Measurements from ENCODE around the gene DOCK11. TPM values are rescaled to one million over a fixed set of nuclear protein-coding genes. Genes with fewer than 3 reads are reported as not detected.
A peak's percentile ranks its signal among the peaks of the same experiment; 100 is the strongest.

DOCK11 gene
- polyA plus RNA-seq, 4 donors: 1.3 to 8.6 (median 4.0) TPM

DNA sequence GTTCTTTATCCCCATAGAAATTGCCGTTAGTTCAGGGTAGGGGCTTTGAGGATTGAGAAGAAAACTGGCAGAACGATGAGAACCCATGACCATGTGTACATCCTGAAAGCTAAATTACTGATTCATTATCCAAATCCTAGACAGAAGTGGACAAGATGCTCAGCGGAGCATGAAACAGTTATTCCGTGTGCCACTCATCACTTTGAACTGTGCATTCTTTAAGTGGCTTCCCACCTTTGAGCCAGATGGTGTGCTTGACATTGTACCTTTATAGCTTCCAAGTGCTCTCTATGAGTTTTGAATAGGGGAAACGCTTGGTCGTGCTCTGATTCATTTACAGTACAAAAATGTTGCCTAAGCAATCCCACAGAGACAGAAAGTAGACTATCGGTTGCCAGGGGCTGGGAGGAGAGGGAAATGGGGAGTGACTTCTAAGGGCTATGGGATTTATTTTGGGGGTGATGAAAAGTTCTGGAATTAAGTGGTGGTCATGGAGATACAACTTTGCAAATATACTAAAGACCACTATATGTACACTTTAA lies 100.0 kb downstream of the DOCK11 start:
- Histone ChIP-seq H3K27me3 (ENCODE audit: control insufficient read depth in 3 of 3, insufficient read depth in 3 of 3, low read length in 3 of 3) (no peaks in the 10 kb centered on the region), H3K9me3 (ENCODE audit: control insufficient read depth in 2 of 2, insufficient read depth in 1 of 2, low read depth in 1 of 2, low read length in 1 of 2) (no peaks in the 10 kb centered on the region), H3K27ac (ENCODE audit: low read depth in 1 of 3, low read length in 2 of 3) (no peak overlapping the region), H3K4me3 (ENCODE audit: low read depth in 1 of 3, low read length in 3 of 3) (no peak overlapping the region), H3K4me1 (ENCODE audit: control insufficient read depth in 3 of 3, insufficient read depth in 2 of 3, low read depth in 1 of 3, low read length in 2 of 3) (no peaks in the 10 kb centered on the region), H3K36me3 (ENCODE audit: control insufficient read depth in 3 of 3, insufficient read depth in 2 of 3, low read depth in 1 of 3, low read length in 3 of 3) (no peaks in the 10 kb centered on the region)
- DNase-seq (no peak), FAIRE-seq (no peak)
- 65 to 89% (median 74%) methylated on average over 7 of the region's 7 CpGs for WGBS, 3 donors

DNA sequence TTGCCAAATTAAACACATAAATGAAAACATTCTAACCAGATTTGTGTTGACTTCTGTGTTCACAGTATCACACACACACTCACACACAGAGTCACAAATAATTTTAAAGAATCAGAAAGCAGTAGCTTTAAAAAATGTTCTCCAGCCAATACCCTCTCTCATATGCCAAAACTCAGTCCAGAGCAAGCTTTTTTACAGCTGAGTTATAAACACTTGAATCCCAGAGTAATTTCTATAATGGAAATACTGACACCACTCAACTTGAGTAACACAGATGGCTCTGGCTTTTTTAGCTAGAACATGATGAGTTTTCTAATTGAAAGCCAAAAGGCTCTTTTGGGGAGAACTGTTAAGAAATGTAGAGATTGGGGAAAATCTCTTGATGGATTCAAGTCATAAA lies 100.8 kb downstream of the DOCK11 start:
- Histone ChIP-seq H3K27ac (ENCODE audit: low read depth in 1 of 3, low read length in 2 of 3) (no peak overlapping the region), H3K4me1 (ENCODE audit: control insufficient read depth in 3 of 3, insufficient read depth in 2 of 3, low read depth in 1 of 3, low read length in 2 of 3) (no peaks in the 10 kb centered on the region), H3K9me3 (ENCODE audit: control insufficient read depth in 2 of 2, insufficient read depth in 1 of 2, low read depth in 1 of 2, low read length in 1 of 2) (no peaks in the 10 kb centered on the region), H3K27me3 (ENCODE audit: control insufficient read depth in 3 of 3, insufficient read depth in 3 of 3, low read length in 3 of 3) (no peaks in the 10 kb centered on the region), H3K36me3 (ENCODE audit: control insufficient read depth in 3 of 3, insufficient read depth in 2 of 3, low read depth in 1 of 3, low read length in 3 of 3) (no peaks in the 10 kb centered on the region), H3K4me3 (ENCODE audit: low read depth in 1 of 3, low read length in 3 of 3) (no peak overlapping the region)
- no peak for DNase-seq
- no peak for FAIRE-seq

DNA sequence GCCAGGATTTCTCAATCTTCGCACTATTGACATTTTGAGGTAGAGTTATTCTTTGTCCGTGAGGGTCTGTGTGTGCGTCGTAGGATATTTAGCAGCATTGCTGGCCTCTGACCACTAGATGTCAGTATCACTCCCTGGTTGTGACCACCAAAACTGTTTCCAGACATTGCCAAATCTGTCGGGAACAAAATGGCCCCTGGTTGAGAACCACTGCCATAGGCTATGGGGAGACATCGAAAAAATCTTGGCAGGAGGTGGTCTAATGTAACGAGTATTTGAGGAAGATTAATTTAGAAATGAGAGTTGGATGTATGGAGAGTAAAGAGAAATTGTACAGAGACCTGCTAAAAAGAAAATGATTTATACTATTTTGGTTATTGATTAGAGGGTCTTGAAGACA lies 108.4 kb downstream of the DOCK11 start:
- H3K9me3 ChIP-seq (ENCODE audit: control insufficient read depth in 2 of 2, insufficient read depth in 1 of 2, low read depth in 1 of 2, low read length in 1 of 2): no peaks in the 10 kb centered on the region

DNA sequence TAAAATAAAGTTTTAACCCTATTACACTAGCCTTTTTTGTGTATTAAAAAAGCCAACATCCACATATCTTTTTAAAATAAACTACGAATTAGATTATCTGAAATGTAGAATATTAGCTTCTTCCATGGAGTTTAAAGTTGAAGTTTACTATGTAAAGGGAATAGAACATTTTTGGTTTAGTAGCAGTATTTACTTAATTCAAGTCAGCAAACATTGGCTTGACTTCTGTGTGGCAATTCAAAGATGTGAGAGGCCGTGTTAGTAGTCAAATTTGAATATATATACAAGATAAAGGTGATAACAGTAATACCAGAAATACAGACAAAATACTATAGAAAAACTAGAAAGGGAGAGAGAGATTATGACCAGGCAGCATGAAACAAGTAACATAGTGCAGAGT lies 116.7 kb downstream of the DOCK11 start:
- H3K4me3 ChIP-seq (ENCODE audit: low read depth in 1 of 3, low read length in 3 of 3): no peak overlapping the region
- no peaks in the 10 kb centered on the region for H3K27me3 ChIP-seq (ENCODE audit: control insufficient read depth in 3 of 3, insufficient read depth in 3 of 3, low read length in 3 of 3)
- H3K36me3 ChIP-seq (ENCODE audit: control insufficient read depth in 3 of 3, insufficient read depth in 2 of 3, low read depth in 1 of 3, low read length in 3 of 3): no peaks in the 10 kb centered on the region
- no peaks in the 10 kb centered on the region for H3K9me3 ChIP-seq (ENCODE audit: control insufficient read depth in 2 of 2, insufficient read depth in 1 of 2, low read depth in 1 of 2, low read length in 1 of 2)
- DNase-seq (no peak), FAIRE-seq (peak; percentile 23)
- no peak overlapping the region for H3K27ac ChIP-seq (ENCODE audit: low read depth in 1 of 3, low read length in 2 of 3)
- WGBS, 3 donors: 69 to 90% (median 69%) methylated on average over 2 of the region's 2 CpGs
- no peaks in the 10 kb centered on the region for H3K4me1 ChIP-seq (ENCODE audit: control insufficient read depth in 3 of 3, insufficient read depth in 2 of 3, low read depth in 1 of 3, low read length in 2 of 3)

More for the DNA sequence above, 108.4 kb downstream of the DOCK11 start:
- no peaks in the 10 kb centered on the region for H3K4me1 ChIP-seq (ENCODE audit: control insufficient read depth in 3 of 3, insufficient read depth in 2 of 3, low read depth in 1 of 3, low read length in 2 of 3)
- no peak overlapping the region for H3K27ac ChIP-seq (ENCODE audit: low read depth in 1 of 3, low read length in 2 of 3)
- H3K36me3 ChIP-seq (ENCODE audit: control insufficient read depth in 3 of 3, insufficient read depth in 2 of 3, low read depth in 1 of 3, low read length in 3 of 3): no peaks in the 10 kb centered on the region
- no peaks in the 10 kb centered on the region for H3K27me3 ChIP-seq (ENCODE audit: control insufficient read depth in 3 of 3, insufficient read depth in 3 of 3, low read length in 3 of 3)
- WGBS, 3 donors: 16 to 20% (median 16%) methylated on average over 7 of the region's 7 CpGs
- FAIRE-seq: no peak
- DNase-seq: peak; percentile 21 to 46
- H3K4me3 ChIP-seq (ENCODE audit: low read depth in 1 of 3, low read length in 3 of 3): no peak overlapping the region

DNA sequence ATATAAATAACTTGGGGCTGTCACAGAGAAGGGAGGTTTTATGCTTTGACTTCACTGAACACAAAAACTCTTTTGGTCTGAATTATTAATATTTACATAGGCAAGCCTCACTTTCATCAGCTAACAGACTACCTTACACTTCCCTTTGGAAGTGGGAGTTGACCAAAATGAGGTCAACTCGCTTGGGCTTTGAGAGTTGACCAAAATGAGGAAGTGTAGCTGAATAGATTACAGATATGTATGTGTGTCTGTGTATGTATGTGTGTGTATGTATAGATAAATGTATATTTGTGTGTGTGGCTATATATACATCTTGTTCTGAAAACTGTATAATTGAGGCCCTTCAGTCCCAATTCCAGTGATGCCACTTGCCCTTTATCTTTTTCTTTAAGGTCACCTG lies 118.5 kb downstream of the DOCK11 start:
- Histone ChIP-seq H3K4me3 (ENCODE audit: low read depth in 1 of 3, low read length in 3 of 3) (no peak overlapping the region), H3K27me3 (ENCODE audit: control insufficient read depth in 3 of 3, insufficient read depth in 3 of 3, low read length in 3 of 3) (no peaks in the 10 kb centered on the region), H3K9me3 (ENCODE audit: control insufficient read depth in 2 of 2, insufficient read depth in 1 of 2, low read depth in 1 of 2, low read length in 1 of 2) (no peaks in the 10 kb centered on the region), H3K4me1 (ENCODE audit: control insufficient read depth in 3 of 3, insufficient read depth in 2 of 3, low read depth in 1 of 3, low read length in 2 of 3) (no peaks in the 10 kb centered on the region), H3K27ac (ENCODE audit: low read depth in 1 of 3, low read length in 2 of 3) (no peak overlapping the region), H3K36me3 (ENCODE audit: control insufficient read depth in 3 of 3, insufficient read depth in 2 of 3, low read depth in 1 of 3, low read length in 3 of 3) (no peaks in the 10 kb centered on the region)
- DNase-seq (no peak), FAIRE-seq (no peak)
- 54 to 94% (median 85%) methylated on average over 1 of the region's 1 CpG for WGBS, 3 donors

DNA sequence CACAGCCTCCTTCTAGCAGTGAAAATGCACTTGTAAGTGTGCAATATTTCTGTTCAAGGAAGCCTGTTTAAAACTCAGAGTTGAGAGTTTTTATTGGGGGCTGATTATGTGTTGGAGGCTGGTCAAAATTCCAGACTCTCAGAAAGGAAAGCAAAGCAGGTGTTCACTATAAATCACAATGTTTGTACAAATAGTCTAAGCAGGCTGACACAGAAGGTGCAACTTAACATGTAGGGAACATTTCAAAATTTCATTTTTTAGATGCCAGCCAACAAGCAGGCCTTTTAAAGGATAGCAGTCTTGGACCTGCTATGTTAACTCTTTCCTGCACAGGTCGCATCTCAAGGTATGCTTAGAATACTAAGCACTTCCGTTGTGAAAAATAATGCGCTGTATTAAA lies 119.5 kb downstream of the DOCK11 start:
- no peak overlapping the region for H3K27ac ChIP-seq (ENCODE audit: low read depth in 1 of 3, low read length in 2 of 3)
- no peak for DNase-seq
- H3K4me3 ChIP-seq (ENCODE audit: low read depth in 1 of 3, low read length in 3 of 3): no peak overlapping the region
- 77 to 90% (median 85%) methylated on average over 3 of the region's 3 CpGs for WGBS, 3 donors
- H3K4me1 ChIP-seq (ENCODE audit: control insufficient read depth in 3 of 3, insufficient read depth in 2 of 3, low read depth in 1 of 3, low read length in 2 of 3): no peaks in the 10 kb centered on the region
- H3K36me3 ChIP-seq (ENCODE audit: control insufficient read depth in 3 of 3, insufficient read depth in 2 of 3, low read depth in 1 of 3, low read length in 3 of 3): no peaks in the 10 kb centered on the region
- no peaks in the 10 kb centered on the region for H3K9me3 ChIP-seq (ENCODE audit: control insufficient read depth in 2 of 2, insufficient read depth in 1 of 2, low read depth in 1 of 2, low read length in 1 of 2)
- no peak for FAIRE-seq
- H3K27me3 ChIP-seq (ENCODE audit: control insufficient read depth in 3 of 3, insufficient read depth in 3 of 3, low read length in 3 of 3): no peaks in the 10 kb centered on the region

DNA sequence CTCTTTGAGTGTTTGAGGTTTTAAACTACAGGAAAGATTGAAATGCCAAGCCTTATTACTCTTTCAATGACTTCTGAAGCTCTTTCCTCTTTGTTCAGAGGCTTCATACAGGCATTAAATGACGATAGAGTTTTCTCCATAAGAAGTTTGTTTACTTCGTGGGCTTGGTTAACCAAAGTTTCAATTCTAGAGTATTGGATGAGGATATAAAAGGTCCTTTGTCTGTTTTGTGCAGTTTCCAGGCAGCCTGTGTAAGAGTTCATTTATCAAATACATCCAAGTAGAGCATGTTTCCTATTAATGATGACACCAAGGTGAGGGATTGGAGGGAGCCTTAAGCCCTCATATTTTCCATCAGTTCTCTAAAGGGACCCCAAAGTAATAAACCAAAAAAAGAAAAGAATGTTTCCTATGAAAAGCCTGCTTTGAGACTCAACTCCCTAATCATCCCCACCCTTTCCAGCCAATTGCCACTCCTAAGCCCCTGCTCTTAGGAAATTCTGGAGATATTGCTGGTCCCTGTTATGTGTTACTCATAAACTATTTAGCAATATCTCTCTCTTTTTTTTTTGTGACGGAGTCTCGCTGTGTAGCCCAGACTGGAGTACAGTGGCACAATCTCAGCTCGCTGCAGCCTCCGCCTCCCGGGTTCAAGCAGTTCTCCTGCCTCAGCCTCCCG lies 125.6 kb downstream of the DOCK11 start:
- no peak overlapping the region for H3K27ac ChIP-seq (ENCODE audit: low read depth in 1 of 3, low read length in 2 of 3)
- no peak for FAIRE-seq
- no peaks in the 10 kb centered on the region for H3K4me1 ChIP-seq (ENCODE audit: control insufficient read depth in 3 of 3, insufficient read depth in 2 of 3, low read depth in 1 of 3, low read length in 2 of 3)
- no peak overlapping the region for H3K4me3 ChIP-seq (ENCODE audit: low read depth in 1 of 3, low read length in 3 of 3)
- no peak for DNase-seq
- no peaks in the 10 kb centered on the region for H3K36me3 ChIP-seq (ENCODE audit: control insufficient read depth in 3 of 3, insufficient read depth in 2 of 3, low read depth in 1 of 3, low read length in 3 of 3)
- WGBS, 3 donors: 83 to 88% (median 85%) methylated on average over 7 to 8 of the region's 8 CpGs
- H3K27me3 ChIP-seq (ENCODE audit: control insufficient read depth in 3 of 3, insufficient read depth in 3 of 3, low read length in 3 of 3): no peaks in the 10 kb centered on the region
- no peaks in the 10 kb centered on the region for H3K9me3 ChIP-seq (ENCODE audit: control insufficient read depth in 2 of 2, insufficient read depth in 1 of 2, low read depth in 1 of 2, low read length in 1 of 2)

DNA sequence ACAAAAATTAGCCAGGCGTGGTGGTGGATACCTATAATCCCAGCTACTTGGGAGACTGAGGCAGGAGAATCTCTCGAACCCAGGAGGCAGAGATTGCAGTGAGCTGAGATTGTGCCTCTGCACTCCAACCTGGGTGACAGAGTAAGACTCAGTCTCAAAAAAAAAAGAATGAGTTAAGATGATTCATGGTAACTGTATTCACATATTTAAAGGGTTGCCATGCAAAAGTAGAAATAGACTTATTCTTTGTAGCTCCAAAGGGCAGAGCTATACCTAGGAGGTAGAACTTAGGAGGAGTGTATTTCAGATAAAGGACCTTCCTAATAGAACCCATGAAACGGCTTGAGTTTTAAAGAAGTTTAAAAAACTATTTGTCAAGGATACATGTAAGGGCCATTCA lies 127.4 kb downstream of the DOCK11 start:
- no peak for FAIRE-seq
- DNase-seq: no peak
- no peaks in the 10 kb centered on the region for H3K4me1 ChIP-seq (ENCODE audit: control insufficient read depth in 3 of 3, insufficient read depth in 2 of 3, low read depth in 1 of 3, low read length in 2 of 3)

DNA sequence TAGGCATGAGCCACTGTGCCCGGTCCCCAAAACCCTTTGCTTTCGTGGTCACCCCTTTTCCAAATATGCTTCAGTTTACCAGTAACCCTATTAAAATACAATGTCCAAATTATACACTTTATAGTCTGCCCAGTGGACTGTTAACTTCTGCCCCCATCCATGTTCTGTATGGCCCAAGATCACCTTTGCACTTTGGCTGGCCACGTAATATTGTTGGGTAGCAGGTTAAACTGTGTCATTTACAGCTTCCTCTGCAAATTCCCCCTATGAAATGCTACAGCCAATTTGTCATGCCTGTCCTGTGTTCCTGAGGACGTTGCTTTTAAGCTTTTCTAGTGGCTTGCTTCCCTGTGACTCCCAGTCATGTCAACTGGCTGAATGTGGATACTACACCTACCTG lies 130.7 kb downstream of the DOCK11 start:
- H3K27ac ChIP-seq (ENCODE audit: low read depth in 1 of 3, low read length in 2 of 3): no peak overlapping the region
- no peaks in the 10 kb centered on the region for H3K27me3 ChIP-seq (ENCODE audit: control insufficient read depth in 3 of 3, insufficient read depth in 3 of 3, low read length in 3 of 3)
- H3K4me1 ChIP-seq (ENCODE audit: control insufficient read depth in 3 of 3, insufficient read depth in 2 of 3, low read depth in 1 of 3, low read length in 2 of 3): no peaks in the 10 kb centered on the region
- FAIRE-seq: no peak
- H3K4me3 ChIP-seq (ENCODE audit: low read depth in 1 of 3, low read length in 3 of 3): no peak overlapping the region
- no peaks in the 10 kb centered on the region for H3K36me3 ChIP-seq (ENCODE audit: control insufficient read depth in 3 of 3, insufficient read depth in 2 of 3, low read depth in 1 of 3, low read length in 3 of 3)
- DNase-seq: peak; percentile 21 to 32
- no peaks in the 10 kb centered on the region for H3K9me3 ChIP-seq (ENCODE audit: control insufficient read depth in 2 of 2, insufficient read depth in 1 of 2, low read depth in 1 of 2, low read length in 1 of 2)
- WGBS, 3 donors: 47 to 82% (median 61%) methylated on average over 4 of the region's 4 CpGs

More for the DNA sequence above, 127.4 kb downstream of the DOCK11 start:
- Histone ChIP-seq H3K4me3 (ENCODE audit: low read depth in 1 of 3, low read length in 3 of 3) (no peak overlapping the region), H3K9me3 (ENCODE audit: control insufficient read depth in 2 of 2, insufficient read depth in 1 of 2, low read depth in 1 of 2, low read length in 1 of 2) (no peaks in the 10 kb centered on the region), H3K27me3 (ENCODE audit: control insufficient read depth in 3 of 3, insufficient read depth in 3 of 3, low read length in 3 of 3) (no peaks in the 10 kb centered on the region), H3K27ac (ENCODE audit: low read depth in 1 of 3, low read length in 2 of 3) (no peak overlapping the region), H3K36me3 (ENCODE audit: control insufficient read depth in 3 of 3, insufficient read depth in 2 of 3, low read depth in 1 of 3, low read length in 3 of 3) (no peaks in the 10 kb centered on the region)
- WGBS, 3 donors: 76 to 97% (median 96%) methylated on average over 3 of the region's 3 CpGs

All from small intestine (tissue), 7 donors.